Ureter (tissue), 1 donor: ENCODE data around the gene GLT1D1. TPM values are rescaled to one million over a fixed set of nuclear protein-coding genes. Genes with fewer than 3 reads are reported as not detected.

Experiments
- DNase-seq: peaks from one replicate; pipeline ENCODE4 v3.0.0-alpha.2; 2020; ENCODE audit warnings: low spot score
- total RNA-seq: library from RNA; stranded (reverse); gene quantifications from one replicate; pipeline ENCODE4 v1.2.4, GENCODE V29; 2023
- donor health status: DM: yes; HTN: yes; CAD: no.

GLT1D1 gene
- total RNA-seq, 1 donor from 2014 or later: 0.94 TPM

DNA sequence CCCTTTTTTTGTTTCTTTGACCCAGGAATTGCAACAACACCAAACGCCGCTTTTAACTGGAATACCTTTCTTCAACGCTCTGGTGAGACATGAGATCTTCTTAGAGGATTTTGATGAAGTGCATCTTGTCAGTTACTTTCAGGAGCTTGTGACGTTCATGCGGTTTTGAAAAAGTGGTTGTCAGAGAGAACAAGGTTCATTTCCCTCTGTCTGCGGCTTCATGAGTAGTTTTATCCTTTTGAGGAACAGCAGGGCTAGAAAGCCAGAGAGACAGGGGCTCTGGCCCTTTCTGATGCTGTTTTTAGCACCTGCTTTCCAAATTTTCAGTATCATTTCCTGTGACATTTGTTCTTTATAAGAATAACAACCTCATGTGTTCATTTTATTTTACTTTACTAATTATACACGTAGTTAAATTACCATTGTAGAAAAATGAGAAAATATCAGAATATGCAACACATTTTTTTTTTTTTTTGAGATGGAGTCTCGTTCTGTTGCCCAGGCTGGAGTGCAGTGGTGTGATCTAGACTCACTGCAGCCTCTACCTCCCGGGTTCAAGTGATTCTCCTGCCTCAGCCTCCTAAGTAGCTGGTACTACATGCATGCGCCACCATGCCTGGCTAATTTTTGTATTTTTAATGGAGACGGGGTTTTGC, 61.8 kb downstream of the GLT1D1 start:
- DNase-seq: no peak

DNA sequence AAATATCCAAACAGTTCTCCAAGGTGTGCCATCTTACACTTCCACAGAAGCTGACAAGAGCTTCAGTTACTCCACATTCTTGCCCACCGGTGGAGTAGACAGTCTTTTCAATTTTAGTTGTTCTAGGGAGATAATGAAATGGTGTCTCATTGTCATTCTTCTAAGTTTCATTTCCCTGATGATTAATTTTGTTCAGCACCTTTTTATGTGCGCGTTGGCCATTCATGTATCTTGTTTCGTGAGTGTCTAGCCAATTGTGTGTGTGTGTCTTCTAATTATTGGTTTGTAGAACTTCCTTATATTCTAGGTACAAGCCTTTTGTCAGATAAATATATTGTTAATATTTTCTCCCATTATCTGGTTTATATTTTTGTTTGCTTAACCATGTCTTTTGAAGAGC, 63.1 kb downstream of the GLT1D1 start:
- no peak for DNase-seq

DNA sequence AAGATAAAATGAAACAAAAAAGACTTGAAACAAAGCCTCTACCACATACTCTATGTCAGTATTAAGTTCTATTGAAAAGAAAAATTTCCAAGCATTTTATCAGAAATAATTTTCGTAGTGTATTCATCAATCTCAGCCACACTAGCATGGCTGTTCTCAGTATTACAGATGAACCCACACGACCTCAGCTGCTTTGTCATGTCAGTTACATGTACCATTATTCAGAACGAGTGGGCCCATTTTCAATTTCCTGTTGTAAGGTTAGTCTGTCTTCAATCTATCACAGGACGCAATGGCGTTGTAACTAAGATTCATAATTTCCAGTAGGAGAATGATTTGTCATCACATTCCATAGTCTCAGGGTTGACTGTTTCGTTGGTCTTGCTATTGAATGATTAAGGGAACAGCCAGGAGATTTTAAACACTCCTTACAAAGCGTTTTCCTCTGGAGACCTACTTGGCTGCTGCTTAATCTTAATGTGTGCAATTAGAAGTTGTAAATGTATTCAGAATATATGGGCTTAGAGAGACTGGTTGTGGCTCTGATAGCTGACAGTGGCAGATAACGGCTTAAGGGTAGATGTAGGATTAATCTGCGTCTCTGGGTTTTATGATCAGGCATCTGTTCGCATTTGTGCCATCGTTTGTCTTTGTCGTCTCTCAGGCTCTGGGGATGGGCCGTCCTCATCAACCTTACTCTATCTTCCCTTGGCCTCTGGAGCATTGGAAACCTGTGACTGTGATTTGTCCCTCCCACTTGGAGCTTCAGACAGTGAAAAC, 65.4 kb downstream of the GLT1D1 start:
- no peak for DNase-seq

DNA sequence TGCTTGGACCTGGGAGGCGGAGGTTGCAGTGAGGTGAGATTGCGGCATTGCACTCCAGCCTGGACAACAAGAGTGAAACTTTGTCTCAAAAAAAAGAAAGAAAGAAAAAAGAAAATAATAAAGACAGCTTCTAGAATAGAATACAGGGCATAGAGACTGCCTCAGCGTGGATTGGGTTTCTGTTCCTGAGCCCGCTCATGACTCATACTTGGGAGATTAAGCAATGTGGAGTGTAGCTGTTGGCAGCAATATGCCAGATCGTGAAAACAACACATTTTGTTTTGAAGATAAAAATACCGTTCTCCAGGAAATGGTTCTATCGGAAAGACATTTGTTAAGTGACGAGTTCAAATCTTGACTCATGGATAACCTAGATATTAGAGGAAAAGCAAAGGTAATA, 67.2 kb downstream of the GLT1D1 start:
- DNase-seq: no peak

DNA sequence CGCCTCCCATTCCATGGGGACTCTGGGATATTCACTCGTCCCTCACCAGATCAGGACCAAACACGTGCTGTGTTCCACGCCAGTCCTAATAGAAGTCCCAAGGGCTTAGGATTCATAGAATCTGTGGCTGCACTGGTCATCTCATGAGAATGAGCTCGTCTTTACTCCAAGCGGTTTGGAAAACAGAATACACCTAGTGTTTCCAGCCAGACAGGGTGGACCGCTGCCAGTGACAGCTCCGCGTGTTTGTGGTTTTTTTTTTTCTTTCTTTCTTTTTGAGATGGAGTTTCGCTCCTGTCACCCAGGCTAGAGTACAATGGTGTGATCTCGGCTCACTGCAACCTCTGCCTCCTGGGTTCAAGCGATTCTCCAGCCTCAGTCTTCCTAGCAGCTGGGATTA, 75.1 kb downstream of the GLT1D1 start:
- DNase-seq: no peak

DNA sequence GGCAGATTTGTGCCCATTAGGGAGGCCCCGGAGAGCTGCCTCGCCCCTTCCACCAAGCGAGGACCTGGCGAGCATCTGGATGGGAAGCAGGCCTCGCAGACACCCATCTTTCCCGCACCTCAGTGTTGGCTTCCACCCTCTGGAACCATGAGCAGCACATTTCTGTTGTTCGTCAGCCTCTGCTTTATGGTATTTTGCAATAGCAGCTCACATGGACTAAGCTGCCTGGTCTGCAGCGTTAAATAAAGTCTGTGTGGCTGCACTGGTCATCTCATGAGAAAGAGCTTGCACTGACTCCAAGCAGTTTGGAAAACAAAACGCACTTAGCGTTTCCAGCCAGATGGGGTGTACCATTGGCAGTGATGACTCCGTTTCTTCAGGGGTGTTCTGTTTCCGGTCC, 75.8 kb downstream of the GLT1D1 start:
- no peak for DNase-seq

DNA sequence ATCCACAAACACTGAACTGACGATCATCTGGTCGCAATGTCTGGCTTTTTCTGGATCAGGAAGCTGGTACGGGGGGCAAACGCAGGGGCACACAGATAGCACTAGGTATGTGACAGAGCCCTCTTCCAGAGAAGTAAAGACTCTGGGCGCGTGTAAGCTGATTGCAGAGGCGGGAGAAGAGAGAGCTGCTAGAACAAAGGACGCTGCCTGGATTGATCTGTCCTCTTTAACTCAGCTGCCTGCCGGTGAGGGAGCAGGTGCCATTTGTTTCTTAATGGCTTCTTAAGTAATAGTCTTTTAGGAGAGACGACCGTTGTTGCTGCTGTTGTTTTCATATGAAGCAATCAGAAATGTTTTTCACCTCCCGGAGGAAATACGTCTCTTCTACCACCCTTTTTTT, 77.3 kb downstream of the GLT1D1 start:
- DNase-seq: no peak

DNA sequence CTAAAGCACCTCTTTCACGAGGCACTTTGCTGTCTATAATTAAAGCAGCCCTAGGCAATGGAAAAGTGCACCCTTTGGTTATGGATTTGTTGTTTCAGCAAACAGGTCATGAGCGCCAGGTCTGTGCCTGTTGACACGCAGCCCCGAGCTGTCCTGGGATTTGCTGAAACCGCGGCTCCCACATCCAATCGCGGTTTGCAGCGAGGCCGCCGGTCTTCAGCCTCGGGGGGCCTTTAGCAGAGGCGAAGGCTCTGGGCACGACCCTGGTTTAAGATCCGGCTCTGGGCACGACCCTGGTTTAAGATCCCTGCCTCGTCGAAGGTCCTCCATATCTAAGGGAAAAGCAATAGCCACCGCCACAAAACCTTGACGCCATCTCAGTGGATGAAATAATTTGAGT, 79.2 kb downstream of the GLT1D1 start:
- no peak for DNase-seq

DNA sequence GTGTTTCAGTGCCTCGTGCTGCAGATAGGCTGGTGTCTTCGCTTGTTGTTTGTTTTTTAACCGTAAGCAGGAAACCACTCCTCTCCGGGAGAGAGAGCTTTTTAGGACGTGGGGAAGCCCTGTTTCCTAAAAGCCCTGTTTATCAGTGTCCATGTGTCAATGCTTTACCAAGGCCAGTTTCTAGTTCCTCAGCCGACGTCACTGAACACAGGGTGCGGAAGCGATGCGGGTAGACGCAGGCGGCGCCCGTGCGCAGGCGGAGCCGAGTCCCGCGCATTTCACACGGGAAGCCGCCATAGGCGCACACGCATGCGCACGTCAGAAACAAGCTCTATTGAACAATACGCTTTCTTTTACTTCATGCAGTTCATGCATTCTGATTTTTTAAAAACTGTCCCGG, 79.8 kb downstream of the GLT1D1 start:
- no peak for DNase-seq

DNA sequence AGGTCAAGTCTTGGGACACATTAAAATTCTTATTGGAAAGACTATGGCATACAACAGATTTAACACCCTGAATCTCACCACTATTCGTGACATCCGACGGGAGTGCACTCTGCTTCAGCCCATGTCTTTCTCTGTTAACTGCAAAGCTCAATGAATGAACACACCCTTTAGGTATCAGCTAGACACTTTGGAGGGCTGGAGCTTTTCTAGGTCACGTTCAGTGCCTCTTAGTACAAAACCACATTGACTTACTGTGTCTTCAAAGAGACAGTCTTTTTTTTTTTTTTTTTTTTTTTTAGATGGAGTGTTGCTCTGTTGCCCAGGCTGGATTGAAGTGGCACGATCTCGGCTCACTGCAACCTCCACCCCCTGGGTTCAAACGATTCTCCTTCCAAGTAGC, 80.6 kb downstream of the GLT1D1 start:
- DNase-seq: no peak

DNA sequence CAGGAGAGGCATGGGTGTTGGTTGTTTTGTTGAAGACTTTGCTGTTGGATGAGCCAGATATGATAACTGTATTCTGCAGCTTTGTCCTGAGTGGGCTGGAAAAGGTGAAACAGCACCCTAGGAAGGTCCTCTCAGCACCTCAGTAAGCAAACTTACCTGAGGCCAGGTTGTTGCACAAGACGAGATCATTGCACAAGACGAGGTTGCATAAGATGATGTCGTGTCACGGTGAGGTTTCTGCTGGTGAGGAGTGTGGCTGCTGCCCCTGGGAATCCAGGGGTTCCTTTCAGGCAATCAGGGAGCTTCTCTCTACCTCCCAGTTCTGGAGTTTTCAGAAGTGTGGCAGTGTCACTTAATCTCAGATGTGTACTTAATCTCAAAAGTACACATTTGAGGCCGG, 85.6 kb downstream of the GLT1D1 start:
- DNase-seq: no peak

DNA sequence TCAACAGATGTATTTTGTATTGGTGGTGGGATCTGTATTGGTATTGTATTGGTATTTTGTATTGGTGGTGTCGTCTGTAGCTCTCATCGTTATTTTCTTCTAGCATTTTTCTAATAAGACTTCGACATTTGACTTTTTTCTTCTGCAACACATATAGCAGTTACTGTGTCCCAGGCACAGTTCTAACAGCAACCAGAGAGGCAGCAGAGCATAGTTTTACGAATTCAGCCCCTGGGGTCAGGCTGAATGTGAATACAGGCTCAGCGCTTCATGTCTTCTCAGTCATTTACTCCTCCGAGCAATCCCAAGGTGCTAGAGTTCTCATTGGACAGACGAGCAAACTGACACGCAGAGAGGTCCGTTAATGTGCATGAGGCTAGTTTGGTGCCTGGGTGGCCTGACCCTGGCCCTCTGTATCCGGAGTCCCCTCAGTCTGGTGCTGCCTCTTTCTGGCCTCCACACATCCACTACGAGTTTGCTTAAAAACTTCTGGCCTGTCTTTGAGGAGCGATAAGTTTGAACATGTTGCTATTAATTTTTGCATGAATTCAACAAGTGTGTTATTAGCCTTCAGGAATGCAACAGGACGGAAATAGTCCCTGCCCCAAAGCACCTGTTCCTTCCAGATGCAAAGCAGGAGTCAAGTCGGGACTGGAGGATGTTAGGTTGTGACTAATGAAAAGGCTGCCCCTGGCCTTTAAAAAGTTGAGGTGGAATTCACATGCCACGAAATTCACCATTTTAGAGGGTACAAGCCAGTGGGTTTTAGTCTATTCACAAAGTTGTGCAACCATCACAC, 87.0 kb downstream of the GLT1D1 start:
- DNase-seq: no peak

DNA sequence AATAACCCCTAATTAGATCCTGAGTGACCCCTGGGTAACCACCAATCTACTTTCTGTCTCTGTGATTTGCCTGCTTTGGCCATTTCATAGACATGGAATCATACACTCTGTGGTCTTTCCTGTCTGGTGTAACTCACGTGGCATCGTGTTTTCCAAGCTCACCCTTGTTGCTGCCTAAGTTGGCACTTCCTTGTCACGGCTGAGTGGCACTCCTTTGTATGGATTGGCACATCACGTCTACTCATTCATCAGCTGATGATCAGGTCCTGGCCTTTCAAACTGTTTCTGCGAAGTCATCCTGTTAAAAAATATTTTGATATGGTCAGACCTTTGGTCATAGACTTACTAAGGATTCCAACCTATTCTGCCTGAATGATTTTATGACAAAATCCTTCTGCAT, 87.7 kb downstream of the GLT1D1 start:
- DNase-seq: no peak

DNA sequence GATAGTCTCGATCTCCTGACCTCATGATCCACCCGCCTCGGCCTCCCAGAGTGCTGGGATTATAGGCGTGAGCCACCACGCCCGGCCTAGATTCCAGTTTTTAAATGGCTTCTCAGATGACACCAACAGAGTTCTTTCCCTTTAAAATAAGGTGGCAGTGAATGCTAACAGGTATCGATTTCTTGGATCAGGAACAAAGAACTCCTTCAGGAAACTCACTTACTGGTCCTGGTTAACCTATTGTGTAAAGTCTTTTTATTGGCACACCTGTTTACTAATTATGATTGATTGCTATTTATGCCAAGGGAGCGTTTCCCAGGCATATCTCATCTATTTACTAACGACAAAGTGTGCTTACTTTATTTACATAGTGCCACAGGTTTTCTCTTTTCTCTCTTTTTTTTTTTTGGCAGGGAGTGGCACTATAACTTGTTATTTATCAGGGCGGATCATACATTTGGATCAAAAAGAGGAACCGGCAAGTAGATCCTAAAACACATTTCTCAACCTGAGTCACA, 89.7 kb downstream of the GLT1D1 start:
- no peak for DNase-seq

DNA sequence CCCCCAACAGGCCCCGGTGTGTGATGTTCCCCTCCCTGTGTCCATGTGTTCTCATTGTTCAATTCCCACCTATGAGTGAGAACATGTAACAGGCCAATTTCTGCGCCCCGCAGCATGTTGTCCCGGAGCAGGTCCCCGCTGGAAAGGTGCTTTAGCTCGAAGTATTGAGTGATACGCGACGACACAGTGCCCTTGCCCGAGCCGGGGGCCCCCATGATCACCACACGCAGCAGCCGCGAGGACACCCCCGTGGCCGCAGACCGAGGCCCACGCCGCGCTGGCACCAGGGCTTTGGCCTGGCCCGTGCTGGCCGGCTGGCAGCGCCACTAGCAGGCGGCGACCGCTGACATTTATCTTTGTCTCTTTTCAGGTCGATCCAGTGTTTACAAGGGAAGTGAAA, 91.7 kb downstream of the GLT1D1 start:
- DNase-seq: no peak

DNA sequence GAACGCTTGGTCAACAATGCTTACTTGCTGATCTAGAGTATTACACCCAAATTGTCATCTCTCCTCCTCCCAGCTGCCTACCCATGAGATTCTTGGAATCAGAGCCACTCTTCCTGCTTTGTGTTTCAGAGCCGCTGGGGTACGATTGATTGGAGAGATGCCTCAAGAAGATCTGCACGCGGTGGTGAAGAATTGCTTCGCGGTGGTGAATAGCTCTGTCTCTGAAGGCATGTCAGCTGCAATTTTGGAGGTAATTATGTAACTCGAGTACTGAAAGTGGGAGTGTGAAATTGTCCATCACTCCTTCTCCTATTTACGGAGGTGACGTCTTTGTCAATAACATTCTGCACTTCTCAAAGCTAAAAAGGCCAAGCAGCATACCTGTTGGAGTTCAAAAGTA, 93.9 kb downstream of the GLT1D1 start:
- DNase-seq: no peak

DNA sequence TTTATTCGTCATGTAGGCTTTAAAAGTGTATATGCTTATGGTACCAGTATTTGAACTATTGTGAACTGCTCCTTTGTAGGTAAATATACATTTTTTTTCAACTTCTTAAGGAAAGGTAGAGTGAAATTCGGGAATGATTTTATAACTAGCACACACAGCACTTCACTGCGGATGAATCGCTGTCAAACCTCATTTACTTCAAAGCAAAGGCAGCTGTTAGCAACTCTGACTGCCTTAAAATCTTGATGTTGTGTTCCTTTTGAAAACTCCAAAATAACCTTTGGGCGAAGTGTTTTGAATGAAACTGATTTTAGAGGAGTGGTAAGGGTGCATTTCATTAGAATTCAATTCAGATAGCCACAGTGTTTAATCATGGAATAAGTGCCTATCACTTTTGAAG, 95.8 kb downstream of the GLT1D1 start:
- no peak for DNase-seq

DNA sequence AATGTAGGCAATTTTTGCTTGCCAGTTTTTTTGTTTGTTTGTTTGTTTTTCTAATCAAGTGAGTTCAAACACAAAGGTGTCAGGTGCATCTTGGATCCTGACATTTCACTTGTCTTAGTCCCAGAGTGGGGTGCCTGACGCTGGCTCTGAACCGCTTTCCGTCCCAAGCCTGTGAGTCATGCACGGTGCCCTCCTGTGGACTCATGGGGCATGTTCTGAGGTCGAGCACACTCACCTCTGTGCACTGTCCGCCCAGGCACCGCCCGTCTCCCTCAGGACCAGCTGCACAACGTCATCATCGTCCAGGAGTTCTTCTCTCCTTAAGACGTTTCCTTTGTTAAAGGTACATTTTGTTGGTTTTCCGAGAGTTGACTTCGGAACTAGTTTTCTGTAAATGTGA, 98.2 kb downstream of the GLT1D1 start:
- no peak for DNase-seq

DNA sequence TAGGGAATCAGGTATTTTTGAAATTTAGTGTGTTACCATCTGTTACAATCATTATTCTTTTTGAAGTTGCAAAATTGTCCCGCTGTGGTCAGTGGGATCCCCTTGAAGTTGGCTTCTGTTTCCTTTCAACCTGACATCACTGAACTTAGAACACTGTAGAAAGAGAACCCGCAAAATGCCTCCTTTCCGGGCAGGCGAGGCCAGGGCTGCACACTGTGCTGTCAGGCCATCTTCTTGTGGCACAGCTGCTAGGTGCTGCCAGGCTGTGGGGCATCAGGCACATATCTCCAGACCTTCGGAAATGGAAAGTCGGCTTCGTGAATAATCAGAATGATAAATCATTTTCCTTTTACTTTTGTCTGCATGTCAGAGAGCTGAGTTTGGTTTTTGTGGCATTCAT, 103.5 kb downstream of the GLT1D1 start:
- no peak for DNase-seq

DNA sequence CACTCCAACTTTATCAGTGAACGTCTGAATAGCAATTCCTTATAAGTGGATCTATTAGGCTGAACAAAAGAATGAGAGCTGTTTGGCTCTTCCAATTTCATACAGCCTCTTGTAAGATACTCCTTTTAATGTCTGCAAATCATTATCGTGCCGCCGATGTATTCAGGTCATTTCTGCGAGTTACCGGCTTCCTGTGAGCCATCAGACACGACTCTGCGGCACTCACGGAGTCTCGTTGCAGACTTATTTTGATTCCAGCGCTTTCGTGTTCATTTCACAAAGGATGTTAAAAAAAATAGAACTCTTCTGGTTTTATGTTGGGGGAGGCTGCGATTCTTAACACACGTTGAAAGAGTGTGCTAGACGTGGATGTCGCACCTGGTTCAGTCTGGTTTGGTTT, 106.6 kb downstream of the GLT1D1 start:
- DNase-seq: no peak

DNA sequence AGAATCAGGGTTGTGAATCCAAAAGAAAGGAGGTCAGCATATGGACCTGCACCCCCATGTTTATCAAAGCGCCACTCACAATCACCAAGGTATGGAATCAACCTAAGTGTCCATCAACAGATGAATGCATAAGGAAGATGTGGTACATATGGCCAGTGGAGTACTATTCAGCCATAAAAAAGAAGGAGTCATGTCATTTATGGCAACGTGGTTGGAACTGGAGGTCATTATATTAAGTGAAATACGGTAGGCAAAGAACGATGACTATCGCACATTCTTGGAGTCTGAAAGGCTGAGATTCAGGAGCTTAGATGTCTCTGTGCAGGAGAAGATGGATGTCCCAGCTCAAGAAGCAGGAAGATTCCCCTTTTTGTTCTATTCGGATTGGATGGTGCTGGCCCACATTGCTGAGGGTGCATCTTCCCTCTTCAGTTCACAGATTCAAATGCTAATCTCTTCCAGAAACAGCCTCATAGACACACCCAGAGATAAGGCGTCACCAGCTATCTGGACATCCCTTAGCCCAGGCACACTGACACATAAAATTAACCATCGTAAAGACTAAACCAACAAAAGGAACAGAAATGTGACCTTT, 108.1 kb downstream of the GLT1D1 start:
- no peak for DNase-seq

DNA sequence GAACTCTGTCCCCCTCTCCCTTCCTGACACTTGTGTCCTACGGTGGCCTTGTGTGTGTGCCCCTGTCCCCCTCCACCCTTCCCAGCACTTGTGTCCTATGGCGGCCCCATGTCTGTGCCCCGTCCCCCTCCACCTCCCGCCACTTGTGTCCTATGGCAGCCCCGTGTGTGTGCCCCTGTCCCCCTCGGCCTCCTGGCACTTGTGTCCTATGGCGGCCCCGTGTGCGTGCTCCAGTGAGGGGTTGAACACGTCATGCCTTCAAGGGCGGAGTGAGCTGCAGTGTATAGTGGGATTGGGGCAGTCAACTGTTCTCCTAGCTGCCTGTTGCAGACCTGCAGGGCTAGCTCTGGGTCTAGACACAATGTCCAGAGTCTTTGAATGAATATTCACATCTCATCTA, 108.7 kb downstream of the GLT1D1 start:
- DNase-seq: no peak
